A673 (cell line): ENCODE measurements around the gene SNRPA1.

Experiments
- EZH2 ChIP-seq: fragments of 200-600 bp; sonication (generic); IDR thresholded peaks from 2 replicates; pipeline ENCODE4 v1.6.1; 2017; ENCODE audit warnings: borderline replicate concordance, low read depth, mild to moderate bottlenecking, mixed read lengths, antibody characterized with exemption, low read length; ENCODE audit not compliant: poor library complexity, severe bottlenecking
- TF ChIP-seq, protein P1 (sequence below): fragments of 300-800, 200-600 bp; sonication (generic); conservative IDR thresholded peaks from 2 replicates; pipeline ENCODE4 v1.5.1; 2017; ENCODE audit warnings: low read depth, mild to moderate bottlenecking, antibody characterized with exemption, low read length, moderate library complexity, mixed read lengths

- no peak for TF ChIP-seq EZH2
- TF ChIP-seq, protein P1, sequence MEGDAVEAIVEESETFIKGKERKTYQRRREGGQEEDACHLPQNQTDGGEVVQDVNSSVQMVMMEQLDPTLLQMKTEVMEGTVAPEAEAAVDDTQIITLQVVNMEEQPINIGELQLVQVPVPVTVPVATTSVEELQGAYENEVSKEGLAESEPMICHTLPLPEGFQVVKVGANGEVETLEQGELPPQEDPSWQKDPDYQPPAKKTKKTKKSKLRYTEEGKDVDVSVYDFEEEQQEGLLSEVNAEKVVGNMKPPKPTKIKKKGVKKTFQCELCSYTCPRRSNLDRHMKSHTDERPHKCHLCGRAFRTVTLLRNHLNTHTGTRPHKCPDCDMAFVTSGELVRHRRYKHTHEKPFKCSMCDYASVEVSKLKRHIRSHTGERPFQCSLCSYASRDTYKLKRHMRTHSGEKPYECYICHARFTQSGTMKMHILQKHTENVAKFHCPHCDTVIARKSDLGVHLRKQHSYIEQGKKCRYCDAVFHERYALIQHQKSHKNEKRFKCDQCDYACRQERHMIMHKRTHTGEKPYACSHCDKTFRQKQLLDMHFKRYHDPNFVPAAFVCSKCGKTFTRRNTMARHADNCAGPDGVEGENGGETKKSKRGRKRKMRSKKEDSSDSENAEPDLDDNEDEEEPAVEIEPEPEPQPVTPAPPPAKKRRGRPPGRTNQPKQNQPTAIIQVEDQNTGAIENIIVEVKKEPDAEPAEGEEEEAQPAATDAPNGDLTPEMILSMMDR, result no peak
These were observed 23.2 kb upstream of the SNRPA1 start for GRCh38 chr15:101318147-101318819.
